NCI-H128 (cell line): ENCODE results near the gene TDRD10.
"Not testable (repeated sequence)": the region's sequence is repeated elsewhere in the genome, so short reads cannot be mapped to it uniquely, and the experiment has no call there.

Source experiments
- DNase-seq: peaks from one replicate; lab custom pipeline; 2025; ENCODE audit not compliant: unreplicated experiment; lab: John Stamatoyannopoulos, UW

Gene TDRD10

DNA sequence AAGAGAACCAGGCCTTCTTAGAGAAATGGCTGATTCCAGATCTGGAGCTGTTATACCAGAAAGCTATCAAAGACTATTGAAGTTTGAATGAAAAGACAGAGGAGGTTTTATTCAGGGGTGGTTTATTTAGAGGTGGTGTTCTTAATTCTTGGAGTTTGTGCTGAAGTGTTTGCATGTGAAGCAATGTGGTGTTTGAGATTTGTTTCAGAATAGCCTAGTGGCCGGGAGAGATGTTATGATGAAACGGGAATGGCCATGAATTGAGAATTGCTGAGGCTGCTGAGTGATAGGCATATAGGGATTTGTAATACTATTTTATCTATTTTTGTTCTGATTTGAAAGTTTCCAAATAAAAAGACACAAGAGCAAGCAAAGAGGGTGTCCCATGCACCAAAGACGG, 10.7 kb downstream of the TDRD10 start:
- no peak for DNase-seq

DNA sequence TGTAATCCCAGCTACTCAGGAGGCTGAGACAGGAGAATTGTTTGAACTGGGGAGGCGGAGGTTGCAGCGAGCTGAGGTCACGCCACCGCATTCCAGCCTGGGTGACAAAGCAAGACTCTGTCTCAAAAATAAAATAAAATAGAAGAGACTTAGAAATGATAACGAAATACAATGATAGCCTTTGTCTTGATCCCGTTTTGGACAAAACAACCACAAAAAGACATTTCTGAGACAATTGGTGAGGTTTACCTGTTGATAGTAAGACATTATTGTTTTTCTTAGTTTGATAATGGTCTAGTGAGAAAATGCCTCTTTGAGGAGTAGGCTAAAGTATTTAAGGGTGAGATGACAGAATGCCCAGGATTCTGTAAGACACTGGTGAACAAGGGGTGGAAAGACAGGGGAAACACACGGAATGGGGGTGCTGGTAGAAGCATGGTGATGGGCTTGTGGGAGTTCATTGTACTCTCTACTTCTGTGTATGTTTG, 12.1 kb downstream of the TDRD10 start:
- DNase-seq: no peak

DNA sequence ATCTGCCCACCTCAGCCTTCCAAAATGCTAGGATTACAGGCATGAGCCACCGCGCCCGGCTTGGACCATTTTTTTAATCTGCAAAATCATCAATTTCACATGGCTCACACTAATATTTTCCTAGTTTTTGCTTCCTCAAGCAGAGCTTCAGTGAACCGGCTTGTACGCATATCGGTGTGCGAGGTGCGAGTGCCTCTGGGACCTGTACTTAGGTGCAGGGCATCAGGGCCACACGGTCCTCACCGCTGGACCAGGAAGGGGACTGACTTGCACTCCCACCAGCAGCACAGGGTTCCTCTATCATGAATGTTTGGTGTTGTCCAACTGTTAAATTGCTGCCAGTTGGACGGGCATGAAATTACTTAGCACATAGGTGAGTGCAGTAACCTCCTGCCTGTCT, 15.6 kb downstream of the TDRD10 start:
- no peak for DNase-seq

DNA sequence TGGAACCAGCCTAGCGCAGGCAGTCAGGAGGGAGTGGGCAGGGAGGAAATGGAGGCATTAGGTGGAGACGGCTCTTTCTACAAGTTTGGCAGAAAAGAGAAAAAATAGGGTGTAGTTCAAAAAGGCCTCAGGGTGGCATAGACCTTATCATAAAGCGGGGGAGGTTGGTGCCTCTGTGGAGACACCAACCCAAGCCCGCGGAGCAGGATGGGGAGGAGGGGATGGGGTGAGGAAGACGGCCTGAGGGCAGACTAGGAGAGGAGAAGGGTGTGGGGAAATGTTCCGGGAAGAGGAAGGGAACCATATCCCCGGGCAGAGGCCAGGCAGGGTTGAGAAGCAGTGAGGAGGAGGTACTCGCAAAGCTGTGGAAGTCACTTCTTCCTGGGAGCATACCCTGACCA, 17.6 kb downstream of the TDRD10 start:
- DNase-seq: no peak

DNA sequence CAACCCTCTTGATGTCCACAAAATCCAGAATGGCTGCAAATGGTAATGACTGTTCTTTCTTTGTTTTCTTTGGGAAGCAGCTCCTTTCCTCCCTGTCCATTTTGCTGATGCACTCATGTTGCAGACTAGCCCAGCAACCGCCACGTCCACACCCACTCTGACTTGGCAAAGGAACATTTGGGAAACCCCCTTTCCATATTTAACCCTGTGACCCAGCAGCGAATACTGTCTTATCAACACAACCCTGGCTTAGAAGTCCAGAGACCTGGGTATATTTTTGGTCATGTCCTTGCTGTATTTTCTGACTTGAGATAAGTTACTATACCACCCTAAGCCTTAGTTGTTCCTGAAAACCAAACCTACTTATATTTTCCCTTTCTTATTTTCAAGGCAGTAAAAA, 18.3 kb downstream of the TDRD10 start:
- no peak for DNase-seq

DNA sequence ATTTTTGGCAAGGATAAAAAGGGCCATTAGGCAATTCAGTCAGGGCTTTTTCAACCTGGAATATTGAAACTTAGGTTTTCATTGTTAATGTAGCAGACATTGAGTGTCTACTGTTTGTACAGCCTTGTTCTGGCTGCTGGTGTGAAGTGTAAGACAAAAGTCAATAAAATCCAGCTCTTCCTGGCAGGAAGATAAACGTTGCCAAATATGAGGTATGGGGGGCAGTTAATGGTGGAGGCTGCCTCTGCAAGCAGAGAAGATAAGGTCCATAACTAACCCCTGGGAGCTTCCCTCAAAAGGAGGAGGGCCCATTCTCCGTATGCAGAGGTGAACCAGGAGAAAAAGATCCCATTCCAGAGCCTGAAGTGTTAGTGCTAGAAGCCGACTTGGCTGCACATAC, 19.7 kb downstream of the TDRD10 start:
- DNase-seq: no peak

DNA sequence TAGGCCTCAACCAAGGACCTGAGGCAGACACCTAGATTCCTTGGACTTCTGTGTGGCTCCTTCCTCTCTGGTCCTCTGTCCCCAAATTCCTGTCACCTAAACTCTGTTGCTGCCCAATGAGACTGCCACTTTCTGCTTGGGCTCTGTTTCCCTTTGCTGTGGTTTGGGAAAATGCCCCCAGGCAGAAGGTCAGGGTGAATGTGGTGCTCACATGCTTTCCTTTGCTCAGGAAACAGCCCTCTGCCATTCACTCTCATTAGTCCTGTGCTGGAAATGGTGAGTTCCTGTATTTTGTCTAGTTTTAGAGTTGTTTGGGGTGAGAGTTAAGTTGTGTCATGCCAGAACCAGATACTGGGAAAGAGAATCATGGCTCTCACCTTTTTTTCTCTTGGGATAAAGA, 22.9 kb downstream of the TDRD10 start:
- no peak for DNase-seq

DNA sequence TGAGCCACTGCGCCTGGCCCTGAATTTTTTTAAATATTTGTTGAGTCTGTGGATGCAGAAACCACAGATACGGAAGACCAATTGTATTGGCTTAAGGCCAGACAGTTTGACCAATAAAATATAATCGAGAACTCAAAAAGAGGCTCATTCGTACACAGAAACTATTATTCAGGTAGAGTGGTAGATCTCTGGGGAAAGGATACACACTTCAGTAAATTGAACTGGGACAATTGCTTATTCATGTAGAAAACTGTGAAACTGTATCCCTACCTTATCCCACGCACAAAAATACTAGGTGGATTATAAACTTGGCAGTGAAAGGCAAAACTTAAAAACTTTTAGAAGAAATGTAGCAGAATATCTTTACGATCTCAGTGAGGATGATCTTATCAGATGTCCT, 25.2 kb downstream of the TDRD10 start:
- DNase-seq: no peak

DNA sequence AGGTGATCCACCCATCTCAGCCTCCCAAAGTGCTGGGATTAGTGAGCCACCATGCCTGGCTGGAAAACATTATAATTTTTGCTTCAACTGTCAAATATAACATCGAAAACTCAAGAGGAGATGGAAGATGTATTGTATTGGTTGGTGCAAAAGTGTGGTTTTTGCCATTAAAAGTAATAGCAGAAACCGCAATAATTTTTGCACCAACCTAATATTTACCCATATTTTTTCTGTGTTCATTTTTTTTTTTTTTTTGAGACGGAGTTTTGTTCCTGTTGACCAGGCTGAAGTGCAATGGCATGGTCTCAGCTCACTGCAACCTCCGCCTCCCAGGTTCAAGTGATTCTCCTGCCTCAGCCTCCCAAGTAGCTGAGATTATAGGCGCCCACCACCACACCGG, 27.3 kb downstream of the TDRD10 start:
- DNase-seq: no peak

DNA sequence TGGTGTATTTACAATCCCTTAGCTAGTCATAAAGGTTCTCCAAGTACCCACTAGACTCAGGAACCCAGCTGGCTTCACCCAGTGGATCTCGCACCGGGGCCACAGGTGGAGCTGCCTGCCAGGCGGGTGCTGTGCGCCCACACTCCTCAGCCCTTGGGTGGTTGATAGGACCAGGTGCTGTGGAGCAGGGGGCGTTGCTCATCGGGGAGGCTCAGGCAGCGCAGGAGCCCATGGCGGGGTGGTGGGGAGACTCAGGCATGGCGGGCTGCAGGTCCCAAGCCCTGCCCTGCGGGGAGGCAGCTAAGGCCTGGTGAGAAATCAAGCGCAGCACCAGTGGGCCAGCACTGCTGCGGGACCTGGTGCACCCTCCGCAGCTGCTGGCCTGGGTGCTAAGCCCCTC, 29.9 kb downstream of the TDRD10 start:
- not testable (repeated sequence) for DNase-seq

DNA sequence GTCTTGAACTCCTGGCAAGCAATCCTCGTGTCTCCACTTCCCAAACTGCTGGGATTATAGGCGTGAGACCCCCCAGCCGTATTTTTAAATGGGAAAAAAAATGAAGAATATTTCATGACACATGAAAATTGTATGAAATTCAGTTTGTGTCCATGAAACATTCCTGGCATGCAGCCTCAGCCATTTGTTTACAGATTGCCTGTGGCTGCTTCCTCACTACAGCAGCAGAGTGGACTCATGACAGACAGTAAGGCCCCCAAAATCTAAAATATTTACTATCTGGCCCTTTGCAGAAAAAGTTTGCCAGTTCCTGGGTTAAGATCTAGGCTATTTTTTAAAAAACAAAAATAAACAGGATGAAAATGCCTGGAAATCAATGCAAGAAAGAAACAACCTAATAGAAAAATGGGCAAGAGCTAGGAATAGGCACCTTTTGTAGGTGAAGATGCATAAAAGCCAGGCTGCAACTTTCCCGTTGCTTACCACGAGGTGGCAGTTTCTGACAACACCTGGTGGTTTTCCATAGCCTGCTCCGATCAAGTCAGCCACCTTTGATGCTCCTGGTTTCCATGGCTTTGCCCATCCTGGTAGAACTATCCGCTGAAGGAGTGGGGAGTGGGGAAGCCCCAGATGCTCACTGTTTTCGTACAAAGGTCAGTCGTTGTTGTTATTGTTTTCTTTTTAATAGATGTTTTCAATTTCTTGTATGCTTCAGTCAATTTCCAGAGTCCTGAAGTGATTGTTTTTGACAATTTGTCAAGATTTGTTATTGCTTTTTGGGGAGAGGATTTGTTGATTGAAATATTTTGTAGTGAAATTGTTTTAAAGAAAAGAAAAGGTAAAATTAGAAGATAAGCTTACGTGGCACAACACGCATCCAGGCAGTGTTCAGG, 32.2 kb downstream of the TDRD10 start:
- DNase-seq: peak; percentile 42

DNA sequence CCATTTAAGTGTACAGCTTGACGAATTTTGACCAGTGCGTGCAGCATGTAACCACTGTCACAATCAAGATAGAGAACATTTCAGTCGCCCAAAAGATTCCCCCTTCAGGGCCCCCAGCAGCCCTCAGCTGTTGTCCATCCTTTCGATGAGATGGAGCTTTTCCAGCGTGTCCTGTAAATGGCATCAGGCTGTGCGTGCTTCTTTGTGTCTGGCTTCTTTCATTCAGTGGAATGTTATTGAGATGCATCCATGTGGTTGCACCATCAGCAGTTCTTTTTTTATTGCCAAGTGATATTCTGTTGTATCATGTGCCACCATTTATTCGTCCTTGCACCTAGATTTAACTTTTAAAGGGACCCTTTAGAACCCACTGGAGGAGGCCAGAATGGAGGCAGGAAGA, 34.6 kb downstream of the TDRD10 start:
- no peak for DNase-seq

DNA sequence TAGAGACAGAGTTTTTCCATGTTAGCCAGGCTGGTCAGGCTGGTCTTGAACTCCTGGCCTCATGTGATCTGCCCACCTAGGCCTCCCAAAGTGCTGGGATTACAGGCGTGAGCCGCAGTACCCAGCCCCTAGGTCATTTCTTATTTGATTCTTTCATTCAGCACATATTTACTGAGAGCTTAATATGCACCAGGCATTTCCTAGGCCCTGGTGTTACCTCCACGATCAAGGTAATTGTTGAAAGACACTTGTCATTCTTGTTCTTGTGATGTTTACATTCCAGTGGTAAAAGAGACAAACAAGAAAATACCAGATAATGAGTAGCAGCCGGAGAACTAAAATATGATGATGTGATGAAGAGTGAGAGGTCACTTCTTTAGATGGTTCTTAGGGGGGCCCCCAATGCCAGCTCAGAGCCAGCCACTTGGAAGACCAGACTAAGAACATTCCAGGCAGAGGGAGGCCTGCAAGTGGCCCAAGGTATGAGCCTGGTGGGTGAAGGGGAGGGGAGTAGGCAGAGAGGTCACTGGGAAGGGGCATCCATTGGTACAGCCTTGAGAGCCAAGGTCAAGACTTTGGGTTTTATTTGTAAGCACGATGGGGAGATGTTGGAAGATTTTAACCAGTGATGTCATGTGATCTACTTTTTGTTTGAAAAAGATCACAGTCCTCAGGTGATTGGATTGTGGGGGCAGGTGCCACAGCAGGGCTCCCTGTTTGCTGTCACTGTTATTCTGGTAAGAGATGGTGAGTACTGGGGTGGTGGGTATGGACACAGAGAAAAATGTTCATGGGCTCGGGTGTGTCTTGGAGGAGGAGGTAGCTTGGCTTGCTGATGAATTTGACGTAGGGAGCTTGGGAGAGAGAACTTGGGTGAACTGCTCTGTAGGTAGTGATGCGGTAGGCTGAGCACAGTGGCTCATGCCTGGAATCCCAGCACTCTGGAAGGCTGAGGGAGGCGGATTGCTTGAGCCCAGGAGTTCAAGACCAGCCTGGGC, 37.8 kb downstream of the TDRD10 start:
- no peak for DNase-seq

DNA sequence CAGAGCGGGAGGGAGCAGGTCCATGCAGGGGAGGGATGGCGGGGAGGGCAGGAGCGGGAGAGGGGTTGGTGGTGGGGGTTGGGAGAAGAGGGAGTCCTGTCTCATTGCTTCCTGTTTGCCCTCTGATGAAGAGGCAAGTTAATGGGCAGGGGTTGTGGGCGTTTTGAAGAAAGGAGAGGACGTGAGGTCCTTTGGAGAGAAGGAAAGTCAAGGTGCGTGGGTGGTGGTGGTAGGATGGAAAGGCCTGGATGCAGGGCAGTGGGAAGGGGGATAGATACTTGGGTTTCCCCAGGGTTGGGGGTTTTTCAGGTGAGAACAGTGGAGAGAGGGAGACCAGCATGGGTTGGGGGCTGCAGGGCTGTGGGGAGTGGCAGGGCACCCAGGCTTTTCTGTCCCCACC, 39.2 kb downstream of the TDRD10 start:
- no peak for DNase-seq

DNA sequence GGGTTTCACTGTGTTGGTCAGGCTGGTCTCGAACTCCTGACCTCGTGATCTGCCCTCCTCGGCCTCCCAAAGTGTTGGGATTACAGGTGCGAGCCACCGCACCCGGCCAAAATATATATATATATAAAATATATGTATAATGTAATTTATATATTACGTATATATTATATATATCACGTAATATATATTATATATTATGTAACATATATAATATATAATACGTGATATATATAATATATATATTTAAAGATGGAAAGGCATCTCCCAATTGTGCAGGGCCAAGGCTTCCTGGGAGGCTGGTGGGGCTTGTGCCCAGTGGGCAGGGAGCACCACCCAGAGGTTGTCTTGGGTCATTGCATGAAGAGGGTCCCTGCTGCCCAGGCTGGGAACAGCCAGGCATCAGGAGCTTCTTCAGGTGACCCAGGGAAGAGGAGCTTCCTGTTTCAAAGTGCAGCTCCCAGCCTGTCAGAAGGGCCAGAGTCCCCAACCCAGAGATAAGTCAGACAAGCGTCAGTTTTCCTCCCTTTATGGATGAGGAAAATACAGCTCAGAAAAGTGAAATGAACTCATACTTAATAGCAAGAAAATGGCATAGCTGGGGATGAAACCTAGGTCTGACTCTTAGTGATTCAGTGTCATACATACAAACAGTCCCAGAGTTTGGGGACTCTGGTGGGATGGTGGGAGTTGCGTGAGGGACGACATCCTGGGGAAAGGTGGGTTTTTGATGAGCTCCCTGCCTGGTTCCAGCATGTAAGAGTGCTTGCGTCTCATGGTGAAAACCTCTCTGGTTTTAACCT, 44.4 kb downstream of the TDRD10 start:
- no peak for DNase-seq

DNA sequence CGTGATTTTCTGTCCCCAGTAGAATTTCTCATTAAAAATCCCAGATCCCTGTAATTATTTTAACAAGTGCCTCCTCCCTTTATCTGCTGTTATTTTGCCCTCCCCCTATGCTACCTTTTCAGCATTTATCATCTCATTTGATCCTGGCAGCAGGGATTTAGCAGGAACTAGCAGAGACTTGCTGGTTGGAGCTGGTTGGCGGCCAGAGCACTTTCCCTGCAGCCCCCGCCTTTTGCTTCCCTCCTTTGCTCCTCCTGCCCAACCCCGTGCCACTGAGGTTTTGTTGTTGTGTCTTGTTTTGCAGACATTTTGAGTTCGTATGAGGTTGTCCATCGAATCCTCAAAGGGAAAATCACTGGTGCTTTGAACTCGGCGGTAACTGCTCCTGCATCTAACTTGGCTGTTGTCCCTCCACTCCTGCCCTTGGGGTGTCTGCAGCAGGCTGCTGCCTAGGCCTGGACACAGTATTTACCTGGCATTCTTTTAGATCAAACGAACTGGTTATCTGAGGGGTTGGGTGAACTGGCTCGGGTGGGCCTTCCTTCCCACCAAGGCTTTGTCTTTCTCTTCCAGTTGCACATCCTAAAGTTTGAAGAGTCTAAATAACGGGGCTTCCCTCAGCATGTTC, 45.2 kb downstream of the TDRD10 start:
- DNase-seq: no peak

DNA sequence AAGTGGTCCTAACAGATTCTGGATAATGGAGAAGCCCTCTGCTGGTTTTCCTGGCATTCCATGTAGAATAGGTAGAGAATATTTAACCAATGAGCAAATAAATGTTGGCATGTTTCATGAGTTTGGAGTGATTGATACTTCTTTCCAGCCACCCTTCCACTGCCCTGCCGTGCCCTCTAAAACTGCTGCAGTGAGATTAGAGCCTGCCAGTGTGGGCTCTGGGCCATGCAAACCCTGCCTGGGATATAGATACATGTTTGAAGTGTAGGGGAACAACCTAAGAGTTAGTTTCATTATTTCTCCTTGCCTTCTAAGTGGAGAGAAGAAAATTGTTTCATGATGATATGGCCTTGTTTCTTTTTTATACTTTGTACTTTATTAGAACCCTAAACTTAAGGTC, 46.0 kb downstream of the TDRD10 start:
- DNase-seq: no peak

DNA sequence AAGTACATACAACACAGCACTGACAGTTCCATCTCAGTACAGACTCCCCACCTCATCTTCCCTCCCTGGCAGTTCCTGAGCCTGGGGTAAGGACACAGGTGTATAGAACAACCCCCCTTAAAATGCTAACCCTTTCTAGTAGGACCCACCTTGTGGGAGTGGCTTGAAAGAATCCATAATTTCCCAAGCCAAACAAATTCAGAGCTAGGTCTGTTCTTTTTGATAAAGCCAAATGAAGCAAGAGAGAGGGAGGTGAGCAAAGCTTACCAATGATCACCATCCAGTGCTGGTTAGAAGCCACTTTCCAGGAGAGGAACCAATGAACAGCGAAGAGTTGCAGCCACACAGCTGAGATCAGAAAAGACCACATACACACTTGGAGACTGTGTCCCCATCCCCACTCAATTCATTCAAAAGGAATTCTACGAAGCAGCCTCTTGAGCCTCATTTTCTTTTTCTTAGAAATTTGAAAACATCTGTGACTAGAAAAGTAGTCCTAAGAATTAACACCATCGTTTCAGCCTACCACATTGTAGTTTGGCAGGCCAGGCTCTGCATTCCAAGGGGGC, 47.3 kb downstream of the TDRD10 start:
- no peak for DNase-seq

DNA sequence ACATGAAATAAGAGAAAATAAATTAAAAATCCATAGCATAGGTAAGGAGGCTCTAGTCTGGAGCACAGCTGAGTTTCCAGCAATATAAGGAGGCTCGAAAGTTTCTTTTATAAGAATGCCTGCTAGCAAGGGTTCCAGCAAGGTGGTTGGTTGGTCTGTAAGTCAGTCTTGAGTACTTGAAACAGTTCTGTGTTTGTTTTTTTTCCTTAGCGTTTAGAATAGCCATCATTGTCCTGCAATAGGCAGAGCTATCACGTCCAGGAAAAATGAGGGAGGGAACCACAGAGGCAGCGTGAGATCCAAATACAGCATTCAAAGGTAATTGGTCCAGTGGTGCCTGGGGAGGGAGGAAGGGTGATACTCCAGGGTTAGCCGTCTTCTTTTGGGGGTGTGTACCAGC, 48.1 kb downstream of the TDRD10 start:
- DNase-seq: no peak

DNA sequence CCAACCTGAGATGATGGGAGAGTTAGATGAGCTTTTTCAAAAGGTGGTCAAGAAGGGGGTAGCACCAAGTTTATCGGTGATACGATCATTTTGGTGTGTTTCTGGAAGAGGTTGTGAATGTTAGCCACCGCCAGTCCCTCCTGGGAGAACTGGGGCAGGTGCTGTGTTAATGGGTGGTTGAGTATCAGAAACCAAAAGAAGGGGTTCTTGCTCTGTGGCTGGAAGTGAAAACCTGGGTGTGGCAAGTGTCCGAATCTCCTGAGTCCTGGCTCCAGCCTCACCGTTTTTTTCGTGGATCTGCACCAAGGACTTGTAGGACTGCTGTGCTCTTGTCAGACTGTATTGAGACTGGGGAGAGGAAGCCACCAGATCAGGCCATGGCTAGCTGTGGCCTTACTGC, 48.6 kb downstream of the TDRD10 start:
- no peak for DNase-seq
